Hindlimb muscle (tissue), 1 donor: ENCODE data around the gene TCHHL1. TPM values are rescaled to one million over a fixed set of nuclear protein-coding genes. Genes with fewer than 3 reads are reported as not detected.

Source experiments
- DNase-seq: peaks from one replicate; pipeline ENCODE4 v3.0.0-alpha.2; 2013
- polyA plus RNA-seq: library from polyadenylated mRNA; unstranded; fragments of 120-200 nt; gene quantifications from one replicate; pipeline ENCODE4 v1.2.1, GENCODE V29; 2013; ENCODE audit not compliant: insufficient read length

The TCHHL1 gene
- polyA plus RNA-seq, 1 donor, result not detected

- peak; percentile 88 for DNase-seq
Measured at GRCh38 chr1:152036267-152037216, 52.3 kb downstream of the TCHHL1 start, which contains the start of gene S100A11. Gene S100A11 (minus strand): TSS chr1:152037004. CDS start chr1:152036915, 89 bp downstream.

- DNase-seq, result peak; percentile 43
Measured at GRCh38 chr1:152035539-152036266, 53.2 kb downstream of the TCHHL1 start.

- no peak for DNase-seq
Measured at GRCh38 chr1:152034654-152035538, 54.0 kb downstream of the TCHHL1 start.

- no peak for DNase-seq
Measured at GRCh38 chr1:152034324-152034653, 54.6 kb downstream of the TCHHL1 start.

Other genes with a start within 250 kb of the TCHHL1 start
- gene C2CD4D, start 249.2 kb downstream of the TCHHL1 start, polyA plus RNA-seq, result 0.12 TPM
- gene THEM5, start 235.4 kb downstream of the TCHHL1 start, polyA plus RNA-seq, result 0.37 TPM
- 15.0 TPM for gene THEM4, start 179.6 kb downstream of the TCHHL1 start, polyA plus RNA-seq
- 186 TPM for gene S100A10, start 95.2 kb downstream of the TCHHL1 start, polyA plus RNA-seq
- gene S100A11, start 52.1 kb downstream of the TCHHL1 start, polyA plus RNA-seq, result 168 TPM
- not detected for gene TCHH, start 26.4 kb upstream of the TCHHL1 start, polyA plus RNA-seq
- not detected for gene RPTN, start 70.2 kb upstream of the TCHHL1 start, polyA plus RNA-seq
- gene HRNR, start 135.1 kb upstream of the TCHHL1 start, polyA plus RNA-seq, result 0.09 TPM
- gene FLG, start 236.2 kb upstream of the TCHHL1 start, polyA plus RNA-seq, result 1.1 TPM